M059J (cell line): ENCODE results near the gene GLS. TPM values are rescaled to one million over a fixed set of nuclear protein-coding genes. Genes with fewer than 3 reads are reported as not detected.
"Not testable (repeated sequence)": the region's sequence is repeated elsewhere in the genome, so short reads cannot be mapped to it uniquely, and the experiment has no call there.

Experiments
- DNase-seq: peaks from one replicate; pipeline ENCODE4 v3.0.0-alpha.2; 2012; ENCODE audit warnings: low read depth
- total RNA-seq: library from RNA; depleted of rRNA; stranded (reverse); fragments of >200 nt; shearing (Covaris generic); gene quantifications from 2 replicates; pipeline ENCODE4 v1.2.3, GENCODE V29; 2014

Gene GLS
- total RNA-seq, 1 experiment from 2014 or later: 87.7 TPM

DNA sequence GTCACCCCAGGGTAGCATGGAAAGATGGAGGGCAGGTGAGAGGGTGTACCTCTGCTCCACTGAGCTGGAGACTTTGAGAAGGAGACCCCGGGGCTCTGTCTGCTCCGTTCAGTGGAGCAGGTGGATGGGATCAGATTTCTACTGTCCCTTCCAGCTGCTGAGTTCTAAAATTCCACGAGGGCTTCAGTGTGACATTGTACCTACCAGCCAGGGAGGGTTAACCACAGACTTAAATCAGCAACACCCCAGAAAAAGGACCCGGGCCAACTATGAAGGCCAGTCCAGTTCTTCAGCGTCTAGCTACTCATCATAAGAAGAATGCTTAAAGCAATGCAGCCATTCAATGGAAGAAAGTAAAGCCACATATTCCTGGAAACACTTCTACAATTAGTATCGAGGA lies 109.5 kb downstream of the GLS start:
- no peak for DNase-seq

- DNase-seq: no peak
Measured at GRCh38 chr2:190993292-190993643, 112.6 kb downstream of the GLS start.

- no peak for DNase-seq
Measured at GRCh38 chr2:190994148-190994547, 113.5 kb downstream of the GLS start.

GRCh38 chr2:190995315-190995714 lies 114.7 kb downstream of the GLS start:
- not testable (repeated sequence) for DNase-seq

DNA sequence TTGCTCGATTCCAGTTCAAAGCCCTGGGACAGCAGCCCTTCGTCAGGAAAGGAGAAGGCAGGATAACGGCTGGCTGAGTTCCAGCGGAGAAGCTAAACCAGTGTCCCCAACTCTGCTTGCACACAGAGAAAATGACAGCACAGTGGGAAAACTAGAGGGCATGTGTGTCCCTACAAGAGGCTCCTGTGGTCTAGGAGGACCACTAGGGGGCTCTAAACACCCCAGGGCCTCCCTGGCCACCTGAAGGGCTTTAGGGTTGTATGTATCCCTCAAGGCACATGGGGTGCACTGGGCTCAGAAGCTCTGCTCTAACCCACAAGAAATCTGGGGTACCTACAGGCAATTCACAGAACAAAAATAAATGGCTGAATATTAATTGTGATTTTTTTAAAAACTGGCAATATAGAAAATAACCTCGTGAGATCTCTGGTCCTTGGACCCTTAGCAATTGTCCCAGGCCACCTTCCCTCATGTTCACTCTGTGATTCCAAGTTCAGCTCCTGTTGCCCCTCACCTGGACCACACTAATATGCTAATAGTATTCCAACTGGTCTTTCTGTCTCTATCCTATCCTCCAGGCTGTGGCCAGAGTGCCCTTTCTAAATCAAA lies 115.8 kb downstream of the GLS start:
- DNase-seq: peak; percentile 42

GRCh38 chr2:190996947-190997346 lies 116.3 kb downstream of the GLS start:
- DNase-seq: no peak

- DNase-seq: no peak
Measured at GRCh38 chr2:190997526-190998113, 117.0 kb downstream of the GLS start.

GRCh38 chr2:190999058-190999457 lies 118.4 kb downstream of the GLS start:
- no peak for DNase-seq

GRCh38 chr2:190999949-191000665 lies 119.5 kb downstream of the GLS start:
- DNase-seq: no peak

GRCh38 chr2:191001032-191001431 lies 120.4 kb downstream of the GLS start:
- DNase-seq: no peak

DNA sequence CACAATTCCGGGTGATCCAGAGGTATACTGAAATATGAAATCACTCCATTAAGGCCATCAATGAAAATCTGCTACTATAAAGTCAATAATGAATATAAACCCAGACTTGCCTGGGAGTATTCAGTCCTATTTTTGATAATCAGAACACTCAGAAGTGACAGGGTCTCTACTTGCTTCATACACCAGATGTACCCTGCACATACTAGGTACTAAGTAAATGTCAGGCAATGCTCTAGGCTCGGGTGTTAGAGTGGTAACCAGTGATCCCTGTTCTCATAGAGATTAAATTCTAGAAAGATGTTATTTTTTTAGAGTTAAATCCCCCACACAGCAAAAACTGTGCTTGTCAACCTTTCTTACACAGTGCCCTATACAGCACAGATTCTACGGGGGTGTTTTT lies 121.0 kb downstream of the GLS start:
- no peak for DNase-seq

- DNase-seq: no peak
Measured at GRCh38 chr2:191003405-191004309, 123.0 kb downstream of the GLS start.

- DNase-seq: no peak
Measured at GRCh38 chr2:191006297-191006696, 125.7 kb downstream of the GLS start.

DNA sequence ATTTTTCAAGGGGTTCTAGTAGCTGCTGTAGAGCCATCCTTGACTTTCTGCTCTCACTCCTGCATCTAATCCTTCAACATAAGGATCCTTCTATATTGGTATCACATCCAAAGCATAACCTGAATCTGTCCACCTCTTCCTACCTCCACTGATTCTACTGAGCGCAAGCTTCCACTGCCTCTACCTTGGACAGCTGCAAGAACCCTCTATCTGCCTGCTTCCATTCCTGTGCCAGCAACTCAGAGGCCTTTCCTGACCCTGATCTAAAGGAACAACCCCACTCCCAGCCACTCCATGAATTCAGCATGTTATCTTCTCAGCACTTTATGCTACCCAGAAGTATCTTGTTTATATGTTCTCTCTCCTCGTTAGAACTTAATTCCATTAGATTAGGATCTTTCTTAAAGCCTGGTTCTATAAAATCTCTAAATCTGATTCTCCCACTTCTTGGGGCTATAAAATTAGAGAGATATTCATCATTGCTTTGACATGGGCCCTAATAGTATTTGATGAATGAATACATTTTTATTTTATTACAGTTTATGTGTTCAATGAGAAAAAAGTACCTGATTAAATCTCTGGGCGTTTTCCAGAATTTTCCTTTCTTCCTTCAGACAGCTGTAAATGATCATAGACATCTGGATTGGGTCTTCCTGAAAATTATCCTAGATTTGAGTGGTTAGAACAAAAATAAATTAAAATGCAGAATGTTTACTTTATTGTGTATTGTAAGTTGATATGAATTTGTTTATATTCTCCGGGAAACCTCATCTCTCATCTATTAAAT lies 126.6 kb downstream of the GLS start:
- no peak for DNase-seq

GRCh38 chr2:191008286-191008685 lies 127.7 kb downstream of the GLS start:
- no peak for DNase-seq

DNA sequence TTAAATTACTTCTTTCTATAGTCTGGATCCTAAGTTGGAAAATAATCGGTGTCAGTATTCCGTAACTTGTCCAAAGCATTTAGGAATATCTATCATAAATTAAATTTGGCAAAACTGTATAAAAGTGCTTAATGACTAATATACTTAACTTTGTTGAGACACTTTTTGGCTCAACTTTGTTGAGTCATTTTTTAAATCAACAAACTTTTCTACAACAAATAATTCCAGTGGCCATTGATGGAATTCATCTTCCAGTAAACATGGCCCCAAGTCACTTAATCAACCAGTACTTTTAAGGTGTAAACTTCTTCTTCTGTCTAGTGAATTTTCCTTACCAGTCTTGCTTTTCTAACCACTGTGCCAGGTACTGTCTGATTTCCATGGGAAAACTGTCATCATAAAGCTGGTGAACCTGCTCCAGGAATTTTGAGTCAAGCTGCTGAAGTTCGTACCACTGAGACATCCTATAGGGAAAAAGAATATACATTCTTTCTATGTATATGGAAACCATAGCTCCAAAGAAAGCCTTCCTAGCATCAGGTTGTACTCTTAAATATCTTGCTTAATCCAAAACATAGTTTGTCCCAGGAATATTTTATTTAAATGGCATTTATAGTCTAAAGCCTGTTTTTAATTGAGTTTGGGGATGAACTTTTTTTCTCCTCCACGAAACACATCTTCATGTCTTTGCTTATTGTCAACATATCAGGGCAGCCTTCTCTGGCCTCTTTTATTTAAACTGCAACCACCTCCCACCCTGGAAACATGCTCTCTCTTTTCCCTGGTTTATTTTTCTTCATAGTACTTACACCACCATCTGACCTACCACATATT lies 129.1 kb downstream of the GLS start:
- peak; percentile 44 for DNase-seq

- DNase-seq: no peak
Measured at GRCh38 chr2:191010887-191011885, 130.6 kb downstream of the GLS start.

DNA sequence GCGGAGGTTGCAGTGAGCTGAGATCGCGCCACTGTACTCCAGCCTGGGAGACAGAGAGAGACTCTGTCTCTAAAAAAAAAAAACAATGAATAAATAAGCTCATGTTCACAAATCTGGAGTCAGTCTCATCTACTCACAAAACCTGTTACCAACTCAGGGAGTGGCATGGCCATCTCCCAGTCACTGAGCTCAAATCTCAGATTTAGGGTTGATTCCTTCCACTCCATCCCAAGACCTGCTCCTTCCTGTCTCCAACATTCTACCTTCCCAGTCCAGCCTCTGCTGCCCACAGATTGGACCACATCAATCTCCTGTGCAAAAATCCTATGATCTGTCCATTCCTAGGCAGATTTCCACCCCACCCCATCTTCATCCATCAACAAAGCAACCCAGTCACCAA lies 131.7 kb downstream of the GLS start:
- DNase-seq: no peak
